DOHH2 (cell line): ENCODE data around the gene PPIC.

ENCODE experiments used
- H3F3A ChIP-seq: fragments of 200-600 bp; sonication (generic), shearing (Covaris generic); 2 replicates; pipeline ENCODE4 v1.6.0; 2016; ENCODE audit warnings: antibody characterized with exemption, mild to moderate bottlenecking; ENCODE audit not compliant: control insufficient read depth, insufficient read depth
- H3K27ac ChIP-seq: fragments of 200-600 bp; sonication (generic); 2 replicates; pipeline ENCODE4 v1.5.1; 2014; ENCODE audit warnings: low read depth, mild to moderate bottlenecking, low read length, moderate library complexity
- H3K27me3 ChIP-seq: fragments of 200-600 bp; sonication (generic); 2 replicates; pipeline ENCODE4 v1.6.1; 2014; ENCODE audit warnings: mild to moderate bottlenecking, low read length, mixed read lengths; ENCODE audit not compliant: control insufficient read depth
- H3K36me3 ChIP-seq: fragments of 200-600 bp; sonication (generic); 2 replicates; pipeline ENCODE4 v1.6.1; 2014; ENCODE audit warnings: mild to moderate bottlenecking, low read length, moderate library complexity, mixed read lengths; ENCODE audit not compliant: control insufficient read depth
- H3K4me1 ChIP-seq: fragments of 200-600 bp; sonication (generic); 2 replicates; pipeline ENCODE4 v1.6.1; 2014; ENCODE audit warnings: mild to moderate bottlenecking, low read length, mixed read lengths; ENCODE audit not compliant: control insufficient read depth
- H3K4me2 ChIP-seq: fragments of 200-600 bp; sonication (generic); 2 replicates; pipeline ENCODE4 v1.6.0; 2014; ENCODE audit warnings: mild to moderate bottlenecking, low read length, moderate library complexity
- H3K4me3 ChIP-seq: fragments of 200-600 bp; sonication (generic); 2 replicates; pipeline ENCODE4 v1.5.1; 2014; ENCODE audit warnings: mild to moderate bottlenecking, low read length, mixed read lengths
- H3K79me2 ChIP-seq: fragments of 200-600 bp; sonication (generic); 2 replicates; pipeline ENCODE4 v1.6.1; 2014; ENCODE audit warnings: mild to moderate bottlenecking, low read length, mixed read lengths; ENCODE audit not compliant: control insufficient read depth
- H3K9me2 ChIP-seq: fragments of 200-600 bp; sonication (generic); replicated peaks from 2 replicates; pipeline ENCODE4 v1.6.1; 2014; ENCODE audit warnings: mild to moderate bottlenecking, low read length, mixed read lengths; ENCODE audit not compliant: control insufficient read depth
- H3K9me3 ChIP-seq: fragments of 200-600 bp; sonication (generic); 2 replicates; pipeline ENCODE4 v1.6.1; 2014; ENCODE audit warnings: antibody characterized with exemption, low read length, mixed read lengths; ENCODE audit not compliant: control insufficient read depth, insufficient read depth
- H4K20me1 ChIP-seq: fragments of 200-600 bp; sonication (generic); 2 replicates; pipeline ENCODE4 v1.6.0; 2014; ENCODE audit warnings: low read depth, mild to moderate bottlenecking, antibody characterized with exemption, low read length, moderate library complexity; ENCODE audit not compliant: control insufficient read depth, insufficient read depth
- CTCF ChIP-seq: fragments of 200-600 bp; sonication (generic); IDR thresholded peaks from one replicate; pipeline ENCODE4 v1.5.1; 2014; ENCODE audit warnings: antibody characterized with exemption, mild to moderate bottlenecking, low read depth, low read length; ENCODE audit not compliant: poor library complexity, severe bottlenecking
- EZH2phosphoT487 ChIP-seq: fragments of 200-600 bp; sonication (generic); IDR thresholded peaks from 2 replicates; pipeline ENCODE4 v1.6.1; 2017; ENCODE audit warnings: borderline replicate concordance, mild to moderate bottlenecking, antibody characterized with exemption, low read length, moderate library complexity, mixed read lengths

The PPIC gene

GRCh38 chr5:122981846-122982245, 54.7 kb downstream of the PPIC start:
- Histone ChIP-seq H3K79me2 (no peaks in the 10 kb centered on the region), H3F3A (no peaks in the 10 kb centered on the region), H3K27me3 (peaks cover 4% of the 10 kb centered on the region; the same call in 1 of the 2 replicates), H3K4me1 (no peaks in the 10 kb centered on the region), H3K36me3 (no peaks in the 10 kb centered on the region), H3K4me3 (no peak overlapping the region), H3K27ac (no peak overlapping the region), H3K9me2 (no peaks in the 10 kb centered on the region), H3K4me2 (no peak overlapping the region), H3K9me3 (no peaks in the 10 kb centered on the region), H4K20me1 (no peaks in the 10 kb centered on the region)
- no peak for TF ChIP-seq EZH2phosphoT487
- no peak for TF ChIP-seq CTCF

- Histone ChIP-seq H3K4me2 (no peak overlapping the region), H3F3A (no peaks in the 10 kb centered on the region), H3K4me1 (no peaks in the 10 kb centered on the region), H3K4me3 (no peak overlapping the region), H4K20me1 (no peaks in the 10 kb centered on the region), H3K9me2 (no peaks in the 10 kb centered on the region), H3K9me3 (no peaks in the 10 kb centered on the region), H3K79me2 (no peaks in the 10 kb centered on the region), H3K36me3 (no peaks in the 10 kb centered on the region), H3K27ac (no peak overlapping the region), H3K27me3 (0 out of 2 replicates have a peak, but pooled peaks cover 2% of the 10 kb centered on the region)
- TF ChIP-seq CTCF (no peak), EZH2phosphoT487 (no peak)
Observed at GRCh38 chr5:122978644-122979297, 57.8 kb downstream of the PPIC start.

GRCh38 chr5:122978068-122978467, 58.5 kb downstream of the PPIC start:
- Histone ChIP-seq H3K4me2 (no peak overlapping the region), H3K36me3 (no peaks in the 10 kb centered on the region), H3K4me1 (no peaks in the 10 kb centered on the region), H4K20me1 (no peaks in the 10 kb centered on the region), H3K9me3 (no peaks in the 10 kb centered on the region), H3K27ac (no peak overlapping the region), H3K4me3 (no peak overlapping the region), H3F3A (no peaks in the 10 kb centered on the region), H3K27me3 (0 out of 2 replicates have a peak, but pooled peaks cover 2% of the 10 kb centered on the region), H3K9me2 (no peaks in the 10 kb centered on the region), H3K79me2 (no peaks in the 10 kb centered on the region)
- TF ChIP-seq CTCF (no peak), EZH2phosphoT487 (no peak)
